Adipocyte (in vitro differentiated cells): ENCODE data around the gene GCK.

ENCODE experiments used
- DNase-seq: peaks from one replicate; pipeline ENCODE4 v3.0.0-alpha.2; 2015; ENCODE audit warnings: low read depth
- H3K27me3 ChIP-seq: replicated peaks from 2 replicates; pipeline ENCODE4 v1.7.0; 2013; ENCODE audit warnings: mild to moderate bottlenecking, low read length, moderate library complexity; ENCODE audit not compliant: control insufficient read depth, insufficient read depth
- H3K36me3 ChIP-seq: 2 replicates; pipeline ENCODE4 v1.7.0; 2013; ENCODE audit warnings: low read length, mild to moderate bottlenecking, moderate library complexity; ENCODE audit not compliant: control insufficient read depth, insufficient read depth, severe bottlenecking
- H3K4me1 ChIP-seq: 2 replicates; pipeline ENCODE4 v1.7.0; 2013; ENCODE audit warnings: mild to moderate bottlenecking, low read length, moderate library complexity; ENCODE audit not compliant: control insufficient read depth, insufficient read depth
- H3K4me3 ChIP-seq: 2 replicates; pipeline ENCODE4 v1.7.0; 2013; ENCODE audit warnings: mild to moderate bottlenecking, low read length, moderate library complexity
- H3K9ac ChIP-seq: 2 replicates; pipeline ENCODE4 v1.7.0; 2013; ENCODE audit warnings: mild to moderate bottlenecking, low read length, moderate library complexity
- H3K9me3 ChIP-seq: 2 replicates; pipeline ENCODE4 v1.7.0; 2013; ENCODE audit warnings: mild to moderate bottlenecking, low read length, moderate library complexity; ENCODE audit not compliant: control insufficient read depth

The GCK gene

DNA sequence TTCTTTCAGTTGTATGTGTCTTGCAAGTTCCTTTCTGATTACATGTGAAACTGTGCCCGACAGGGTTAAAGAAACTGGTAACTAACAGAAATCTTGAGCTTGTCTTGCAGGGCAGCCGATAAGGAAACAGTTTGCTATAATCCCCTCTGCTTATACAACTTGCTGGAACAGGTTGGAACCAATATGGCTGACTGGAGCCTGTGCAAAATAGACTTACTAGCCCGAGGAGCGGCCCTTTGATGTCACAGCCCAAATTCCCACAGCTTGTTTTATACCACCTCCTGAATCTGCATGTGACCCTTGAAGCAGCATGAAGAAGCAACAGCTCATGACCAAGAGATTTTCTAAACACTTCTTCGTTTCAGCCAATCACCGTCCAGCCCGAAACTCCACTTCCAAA, 8.2 kb upstream of the GCK start:
- DNase-seq = no peak
- H3K4me3 ChIP-seq = no peak overlapping the region
- no peaks in the 10 kb centered on the region for H3K9me3 ChIP-seq
- H3K27me3 ChIP-seq = no peaks in the 10 kb centered on the region
- peaks cover 18% of the 10 kb centered on the region for H3K4me1 ChIP-seq
- H3K36me3 ChIP-seq = no peaks in the 10 kb centered on the region
- H3K9ac ChIP-seq = no peak overlapping the region

GRCh38 chr7:44196450-44196872, 7.2 kb upstream of the GCK start:
- H3K27me3 ChIP-seq = no peaks in the 10 kb centered on the region
- H3K36me3 ChIP-seq = no peaks in the 10 kb centered on the region
- no peak overlapping the region for H3K4me3 ChIP-seq
- H3K4me1 ChIP-seq = peaks cover 9% of the 10 kb centered on the region
- DNase-seq = peak; percentile 83
- H3K9me3 ChIP-seq = no peaks in the 10 kb centered on the region
- H3K9ac ChIP-seq = no peak overlapping the region

DNA sequence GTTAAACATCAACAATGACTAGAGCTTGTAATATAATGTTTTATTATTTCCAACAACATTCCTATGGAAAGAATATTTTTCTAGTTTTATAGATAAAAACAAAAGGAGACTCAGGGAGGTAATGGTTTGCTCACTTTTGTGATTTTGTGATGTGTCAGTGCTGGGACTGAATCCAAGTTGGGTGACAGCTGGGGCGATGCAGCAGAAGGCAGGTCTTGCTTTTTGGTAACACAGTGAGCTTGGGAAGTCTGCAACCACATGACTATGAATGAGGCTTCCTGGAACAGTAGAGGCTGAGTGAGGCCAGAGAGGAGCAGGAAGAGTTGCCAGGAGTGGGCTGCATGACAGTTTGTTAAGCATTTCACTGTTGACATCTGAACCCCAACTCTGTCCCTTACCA, 6.7 kb upstream of the GCK start:
- no peaks in the 10 kb centered on the region for H3K36me3 ChIP-seq
- H3K4me1 ChIP-seq = peaks cover 15% of the 10 kb centered on the region
- H3K27me3 ChIP-seq = no peaks in the 10 kb centered on the region
- no peak for DNase-seq
- no peaks in the 10 kb centered on the region for H3K9me3 ChIP-seq
- no peak overlapping the region for H3K9ac ChIP-seq
- H3K4me3 ChIP-seq = no peak overlapping the region

DNA sequence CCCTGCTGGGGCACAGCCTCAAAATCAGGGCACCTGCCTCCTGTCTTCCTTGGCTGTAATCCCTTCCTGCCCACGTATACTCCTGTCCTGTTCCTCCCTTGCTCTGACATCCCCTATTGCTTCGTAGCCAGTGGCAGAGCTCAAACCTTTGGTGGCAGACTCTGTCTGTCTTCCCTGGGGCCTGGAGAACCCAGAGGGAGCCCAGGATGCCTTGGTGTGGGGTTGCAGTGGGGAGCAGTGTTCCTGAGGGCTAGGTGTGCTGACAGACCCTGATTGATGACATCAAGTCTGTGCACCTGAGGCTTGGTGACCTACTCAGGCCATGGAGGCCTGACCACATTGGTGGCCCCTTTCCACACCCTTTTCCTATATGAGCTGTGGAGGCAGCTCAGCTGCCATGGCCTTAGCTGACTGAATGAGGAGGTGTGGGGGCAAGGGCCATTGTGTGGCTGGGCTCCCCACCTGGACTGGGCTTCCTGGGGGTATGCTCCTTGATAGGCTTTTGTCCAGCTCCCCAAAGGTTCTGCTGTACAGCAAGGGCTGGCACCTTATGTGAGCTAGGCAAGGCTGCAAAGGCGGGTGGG, 5.4 kb upstream of the GCK start:
- H3K36me3 ChIP-seq = no peaks in the 10 kb centered on the region
- peaks cover 15% of the 10 kb centered on the region for H3K4me1 ChIP-seq
- H3K27me3 ChIP-seq = peaks cover 4% of the 10 kb centered on the region
- H3K4me3 ChIP-seq = no peak overlapping the region
- no peak for DNase-seq
- H3K9ac ChIP-seq = no peak overlapping the region
- H3K9me3 ChIP-seq = no peaks in the 10 kb centered on the region

DNA sequence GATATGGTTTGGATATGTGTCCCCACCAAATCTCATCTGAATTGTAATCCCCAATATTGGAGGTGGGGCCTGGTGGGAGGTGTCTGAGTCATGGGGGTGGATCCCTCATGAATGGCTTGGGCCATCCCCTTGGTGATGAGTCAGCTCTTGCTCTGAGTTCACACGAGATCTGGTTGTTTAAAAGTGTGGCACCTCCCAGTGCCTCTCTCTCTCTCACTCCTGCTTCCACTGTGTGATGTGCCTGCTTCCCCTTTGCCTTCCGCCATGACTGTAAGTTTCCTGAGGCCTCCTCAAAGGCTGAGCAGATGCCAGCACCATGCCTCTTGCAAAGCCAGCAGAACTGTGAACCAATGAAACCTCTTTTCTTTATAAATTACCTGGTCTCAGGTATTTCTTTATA, 4.8 kb upstream of the GCK start:
- Histone ChIP-seq H3K4me3 (no peak overlapping the region), H3K36me3 (no peaks in the 10 kb centered on the region), H3K9ac (no peak overlapping the region), H3K4me1 (peaks cover 15% of the 10 kb centered on the region), H3K27me3 (peaks cover 4% of the 10 kb centered on the region), H3K9me3 (no peaks in the 10 kb centered on the region)
- no peak for DNase-seq

DNA sequence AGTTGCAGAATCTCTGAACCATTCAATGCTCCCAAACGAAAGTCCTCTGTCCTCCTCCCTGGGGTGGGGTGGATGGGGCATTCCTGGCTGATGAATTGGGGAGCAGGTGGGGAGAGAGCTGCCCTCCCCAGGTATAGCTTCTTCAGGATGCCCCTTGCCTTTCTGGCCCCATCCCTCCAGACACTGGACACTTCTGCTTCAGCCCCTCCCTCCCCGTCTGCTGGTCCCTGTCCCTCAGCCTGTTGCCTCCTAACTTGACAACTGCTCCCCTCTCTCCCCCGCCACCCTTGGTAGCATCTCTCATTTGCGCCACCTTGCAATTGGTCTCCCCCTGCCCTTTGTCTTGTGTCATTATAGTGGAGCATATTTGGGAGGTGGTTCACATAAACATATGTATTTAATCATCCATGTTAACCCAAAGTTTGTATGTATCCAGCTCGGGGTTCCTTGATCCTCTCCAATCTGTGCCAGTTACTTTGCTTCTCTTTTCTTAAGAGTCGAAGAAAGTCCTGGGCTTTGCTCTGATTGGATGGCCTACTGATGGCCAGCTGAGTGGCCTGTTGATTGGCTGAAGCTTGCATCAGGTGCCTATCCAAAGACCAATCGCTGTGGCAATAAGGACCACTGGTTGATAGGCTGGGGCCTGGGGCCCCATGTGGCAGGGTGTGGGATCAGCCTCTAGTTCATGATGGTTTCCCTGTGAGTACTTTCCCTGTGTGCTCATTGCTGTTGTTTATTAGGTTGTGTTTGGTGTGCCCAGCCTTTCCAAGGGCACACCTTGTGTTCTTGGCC, 4.0 kb upstream of the GCK start:
- Histone ChIP-seq H3K4me1 (peaks cover 15% of the 10 kb centered on the region), H3K27me3 (peaks cover 4% of the 10 kb centered on the region), H3K9me3 (no peaks in the 10 kb centered on the region), H3K4me3 (no peak overlapping the region), H3K36me3 (no peaks in the 10 kb centered on the region), H3K9ac (no peak overlapping the region)
- no peak for DNase-seq

GRCh38 chr7:44191171-44191570, 1.9 kb upstream of the GCK start:
- H3K27me3 ChIP-seq = peaks cover 4% of the 10 kb centered on the region
- no peak for DNase-seq

GRCh38 chr7:44189993-44190872, 994 bp upstream of the GCK start:
- DNase-seq = no peak
- Histone ChIP-seq H3K4me1 (peaks cover 6% of the 10 kb centered on the region), H3K9me3 (no peaks in the 10 kb centered on the region), H3K27me3 (peaks cover 4% of the 10 kb centered on the region), H3K36me3 (no peaks in the 10 kb centered on the region), H3K9ac (no peak overlapping the region), H3K4me3 (no peak overlapping the region)

More at GRCh38 chr7:44191171-44191570, 1.9 kb upstream of the GCK start:
- Histone ChIP-seq H3K9me3 (no peaks in the 10 kb centered on the region), H3K4me1 (peaks cover 11% of the 10 kb centered on the region), H3K36me3 (no peaks in the 10 kb centered on the region), H3K9ac (no peak overlapping the region), H3K4me3 (no peak overlapping the region)

GRCh38 chr7:44188480-44189225, 586 bp downstream of the GCK start:
- H3K4me3 ChIP-seq = no peak overlapping the region
- peaks cover 4% of the 10 kb centered on the region for H3K27me3 ChIP-seq
- H3K4me1 ChIP-seq = peaks cover 13% of the 10 kb centered on the region
- H3K36me3 ChIP-seq = no peaks in the 10 kb centered on the region
- no peak for DNase-seq
- no peak overlapping the region for H3K9ac ChIP-seq
- H3K9me3 ChIP-seq = no peaks in the 10 kb centered on the region

DNA sequence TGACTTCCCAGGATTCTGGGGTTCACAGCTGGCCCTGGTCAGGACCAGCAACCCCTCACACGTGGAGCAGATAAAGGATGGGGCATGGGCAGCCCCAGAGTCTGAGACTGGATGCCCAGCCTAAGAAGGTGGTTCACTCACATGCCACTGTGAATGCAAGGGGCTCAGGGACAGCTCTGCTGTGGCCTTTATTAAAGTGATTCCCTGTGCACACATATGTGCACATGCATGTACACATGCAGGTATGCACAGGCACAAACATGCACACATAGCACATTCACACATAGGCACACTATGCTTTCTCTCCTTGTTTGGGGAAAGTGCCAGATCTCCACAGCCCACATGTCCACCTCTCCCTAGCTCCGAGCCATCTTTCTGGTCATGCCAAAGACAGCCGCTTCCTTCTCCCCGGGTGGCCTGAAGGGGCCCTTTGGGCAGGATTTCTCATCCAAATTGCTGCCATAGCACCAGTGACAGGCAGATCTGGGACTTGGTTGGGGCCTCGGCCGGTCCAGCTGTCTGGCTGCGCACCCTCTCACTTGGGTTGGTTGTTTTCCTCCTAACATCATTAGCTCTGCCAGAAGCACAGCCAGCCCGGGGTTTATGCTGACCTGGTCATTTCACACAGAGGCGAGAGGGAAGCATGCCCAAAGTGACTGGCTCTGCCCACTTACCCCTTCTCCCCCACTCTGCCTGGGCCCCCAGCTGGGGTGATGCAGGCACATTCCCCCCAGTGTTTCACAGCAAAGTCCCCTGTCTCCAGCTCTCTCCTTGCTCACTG, 1.4 kb downstream of the GCK start:
- H3K4me3 ChIP-seq = no peak overlapping the region
- no peak for DNase-seq
- no peaks in the 10 kb centered on the region for H3K36me3 ChIP-seq
- H3K27me3 ChIP-seq = peaks cover 4% of the 10 kb centered on the region
- H3K9me3 ChIP-seq = peaks cover 4% of the 10 kb centered on the region
- peaks cover 13% of the 10 kb centered on the region for H3K4me1 ChIP-seq
- H3K9ac ChIP-seq = no peak overlapping the region
